Panc1 (cell line): ENCODE data around the gene CAPN11. TPM values are rescaled to one million over a fixed set of nuclear protein-coding genes. Genes with fewer than 3 reads are reported as not detected.

Experiments used
- ATAC-seq: fragments of 200-7000 bp; cut with Tn5 transposase; 2 replicates; pipeline ENCODE4 v1.9.1; 2020; ENCODE audit warnings: mild to moderate bottlenecking, moderate library complexity
- BruUV-seq: library from RNA; stranded (reverse); fragments of 400-500 nt; replicated peaks from 2 replicates; lab custom pipeline; 2021; lab: Mats Ljungman, UMichigan
- CTCF ChIA-PET: fragments of 300-600 bp; sonication (Branson Sonifier 250); formaldehyde crosslinking; loops from one replicate; lab custom pipeline; 2022; ENCODE audit warnings: antibody characterized with exemption; lab: Charles Lee
- POLR2A ChIA-PET: fragments of 300-600 bp; sonication (Branson Sonifier 250); formaldehyde crosslinking; loops from one replicate; lab custom pipeline; 2022; ENCODE audit warnings: antibody characterized with exemption; lab: Charles Lee
- DNase-seq: peaks from one replicate; pipeline ENCODE4 v3.0.0-alpha.2; 2010; ENCODE audit warnings: low read depth, low spot score
- H3K27ac ChIP-seq: 2 replicates; pipeline ENCODE4 v1.5.1; 2011; ENCODE audit warnings: mild to moderate bottlenecking, low read length, inconsistent platforms
- H3K27me3 ChIP-seq: fragments of 200-500 bp; sonication (Bioruptor generic); 2 replicates; pipeline ENCODE4 v1.6.0; 2014; ENCODE audit warnings: low read length, inconsistent platforms; ENCODE audit not compliant: control insufficient read depth, insufficient read depth
- H3K36me3 ChIP-seq: fragments of 200-500 bp; sonication (Bioruptor generic); 2 replicates; pipeline ENCODE4 v1.5.1; 2014; ENCODE audit warnings: inconsistent platforms, mild to moderate bottlenecking, low read length, moderate library complexity; ENCODE audit not compliant: control insufficient read depth, insufficient read depth
- H3K4me1 ChIP-seq: 2 replicates; pipeline ENCODE4 v1.5.1; 2011; ENCODE audit warnings: inconsistent platforms, mild to moderate bottlenecking, low read length, moderate library complexity; ENCODE audit not compliant: control insufficient read depth, insufficient read depth
- H3K4me3 ChIP-seq, 2 experiments: 2 replicates each; pipeline ENCODE4 v1.5.1; 2011 to 2012; ENCODE audit warnings: low read depth in 2 of 2, low read length in 2 of 2, mild to moderate bottlenecking in 2 of 2, inconsistent platforms in 1 of 2, moderate library complexity in 1 of 2
- H3K9me3 ChIP-seq: fragments of 200-500 bp; sonication (Bioruptor generic); 2 replicates; pipeline ENCODE4 v1.5.1; 2014; ENCODE audit warnings: low read depth, mild to moderate bottlenecking, inconsistent platforms, low read length, moderate library complexity; ENCODE audit not compliant: control insufficient read depth, insufficient read depth
- CTCF ChIP-seq: fragments of 450-650 bp; IDR thresholded peaks from 2 replicates; pipeline ENCODE4 v1.5.1; 2017; ENCODE audit warnings: mild to moderate bottlenecking
- POLR2AphosphoS5 ChIP-seq: IDR thresholded peaks from 2 replicates; pipeline ENCODE4 v1.6.1; 2012; ENCODE audit warnings: mild to moderate bottlenecking, low read depth, low read length, moderate library complexity
- REST ChIP-seq, 2 experiments: IDR thresholded peaks; 2 replicates each; pipeline ENCODE4 v1.6.1; 2011 to 2012; ENCODE audit warnings: low read depth in 2 of 2, control low read depth in 1 of 2, low read length in 1 of 2, mild to moderate bottlenecking in 1 of 2, moderate library complexity in 1 of 2; ENCODE audit not compliant: insufficient read depth in 1 of 2
- SIN3A ChIP-seq: IDR thresholded peaks from 2 replicates; pipeline ENCODE4 v1.6.1; 2012; ENCODE audit warnings: low read depth, mild to moderate bottlenecking, low read length, moderate library complexity, borderline replicate concordance; ENCODE audit not compliant: insufficient read depth
- TCF7L2 ChIP-seq: IDR thresholded peaks from 2 replicates; pipeline ENCODE4 v1.6.1; 2011; ENCODE audit warnings: mild to moderate bottlenecking, low read depth, low read length, inconsistent platforms
- in situ Hi-C: cut with HindIII; loops from 2 replicates; pipeline ENCODE4 v1.10.0; 2016; ENCODE audit warnings: low sequenced_read_pairs, low pct_unique_long_range_greater_than_20kb
- intact Hi-C: fragments of 100-400 bp; cut with micrococcal nuclease; formaldehyde crosslinking; loops from one replicate; pipeline ENCODE4 v1.10.0; 2022; ENCODE audit not compliant: unreplicated experiment
- total RNA-seq: library from RNA; stranded (reverse); gene quantifications from one replicate; pipeline ENCODE4 v1.2.1, GENCODE V29; 2021; ENCODE audit not compliant: unreplicated experiment

The CAPN11 gene
- total RNA-seq, 1 experiment from 2014 or later = 1.2 TPM

GRCh38 chr6:44122801-44123200, 35.8 kb upstream of the CAPN11 start:
- Histone ChIP-seq H3K27ac (no peak overlapping the region), H3K9me3 (no peaks in the 10 kb centered on the region), H3K36me3 (peaks cover 4% of the 10 kb centered on the region; the same call in 1 of the 2 replicates), H3K4me3 (no peak overlapping the region), H3K27me3 (no peaks in the 10 kb centered on the region), H3K4me1 (peaks cover 40% of the 10 kb centered on the region)
- ATAC-seq = no peak
- TF ChIP-seq REST (IDR thresholded peaks at IDR 0.05; ENCODE audit: insufficient read depth in 1 of 2, low read depth in 2 of 2, low read length in 1 of 2) (no peak), SIN3A (no peak), TCF7L2 (no peak), CTCF (no peak), POLR2AphosphoS5 (no peak)
- POLR2A ChIA-PET = no interaction called here
- no peak for DNase-seq
- BruUV-seq = no TSS peak
- in situ Hi-C loops = no loop called here
- intact Hi-C loops = no loop called here
- CTCF ChIA-PET = no interaction called here

- H3K4me3 ChIP-seq = no peak overlapping the region
Observed at GRCh38 chr6:44123544-44123943, 35.1 kb upstream of the CAPN11 start.

More at GRCh38 chr6:44123544-44123943, 35.1 kb upstream of the CAPN11 start:
- ChIA-PET POLR2A (interaction anchor here (0.6 kb wide), 1 partner anchor 413 kb away, joined by 3 read pairs; no protein-coding TSS in a partner anchor), CTCF (no interaction called here)
- Histone ChIP-seq H3K4me1 (peaks cover 40% of the 10 kb centered on the region), H3K27ac (no peak overlapping the region), H3K9me3 (no peaks in the 10 kb centered on the region), H3K27me3 (no peaks in the 10 kb centered on the region), H3K36me3 (peaks cover 4% of the 10 kb centered on the region; the same call in 1 of the 2 replicates)
- ATAC-seq = no peak
- no TSS peak for BruUV-seq
- in situ Hi-C loops (no loop called here), intact Hi-C loops (no loop called here)
- no peak for TF ChIP-seq CTCF
- DNase-seq = no peak
